H9 (cell line): ENCODE results near the gene TRMU. TPM values are rescaled to one million over a fixed set of nuclear protein-coding genes. Genes with fewer than 3 reads are reported as not detected.

Experiments used
- DNase-seq: peaks from one replicate; pipeline ENCODE4 v3.0.0-alpha.2; 2017
- H2AFZ ChIP-seq: one replicate; pipeline ENCODE4 v1.6.1; 2013; ENCODE audit warnings: mild to moderate bottlenecking, low read length, control low read depth, moderate library complexity
- H2AK5ac ChIP-seq: 2 replicates; pipeline ENCODE4 v1.6.1; 2013; ENCODE audit warnings: low read length, control low read depth, mixed read lengths; ENCODE audit not compliant: insufficient read length
- H2BK120ac ChIP-seq: one replicate; pipeline ENCODE4 v1.6.1; 2013; ENCODE audit warnings: low read depth, mild to moderate bottlenecking, low read length, control low read depth, inconsistent platforms; ENCODE audit not compliant: poor library complexity, severe bottlenecking
- H2BK12ac ChIP-seq: 2 replicates; pipeline ENCODE4 v1.6.1; 2013; ENCODE audit warnings: low read length, control low read depth, mixed read lengths, low read depth; ENCODE audit not compliant: insufficient read length
- H2BK15ac ChIP-seq: 2 replicates; pipeline ENCODE4 v1.6.1; 2013; ENCODE audit warnings: low read depth, low read length, control low read depth
- H2BK20ac ChIP-seq: one replicate; pipeline ENCODE4 v1.6.1; 2013; ENCODE audit warnings: low read depth, mild to moderate bottlenecking, low read length, control low read depth, inconsistent platforms; ENCODE audit not compliant: poor library complexity, severe bottlenecking
- H2BK5ac ChIP-seq: 2 replicates; pipeline ENCODE4 v1.6.1; 2013; ENCODE audit warnings: low read length, control low read depth, mixed read lengths; ENCODE audit not compliant: insufficient read length
- H3K14ac ChIP-seq: 2 replicates; pipeline ENCODE4 v1.6.1; 2013; ENCODE audit warnings: low read length, control low read depth; ENCODE audit not compliant: insufficient read depth
- H3K18ac ChIP-seq: 2 replicates; pipeline ENCODE4 v1.6.1; 2013; ENCODE audit warnings: low read depth, mild to moderate bottlenecking, mixed read lengths, low read length, control low read depth; ENCODE audit not compliant: insufficient read length
- H3K23ac ChIP-seq: 2 replicates; pipeline ENCODE4 v1.6.1; 2013; ENCODE audit warnings: low read length, control low read depth, mixed read lengths, low read depth; ENCODE audit not compliant: insufficient read length
- H3K23me2 ChIP-seq: 2 replicates; pipeline ENCODE4 v1.6.1; 2013; ENCODE audit warnings: low read depth, mild to moderate bottlenecking, mixed read lengths, low read length, control low read depth; ENCODE audit not compliant: insufficient read length, poor library complexity, severe bottlenecking
- H3K27ac ChIP-seq: 2 replicates; pipeline ENCODE4 v1.5.1; 2013; ENCODE audit warnings: low read length, control low read depth, mixed read lengths, low read depth; ENCODE audit not compliant: insufficient read length
- H3K27me3 ChIP-seq: 2 replicates; pipeline ENCODE4 v1.6.1; 2013; ENCODE audit warnings: low read length, control low read depth, inconsistent platforms; ENCODE audit not compliant: insufficient read depth
- H3K4ac ChIP-seq: 2 replicates; pipeline ENCODE4 v1.6.1; 2013; ENCODE audit warnings: low read depth, mild to moderate bottlenecking, control low read depth, inconsistent platforms, low read length, moderate library complexity
- H3K4me1 ChIP-seq: 2 replicates; pipeline ENCODE4 v1.6.1; 2013; ENCODE audit warnings: low read length, control low read depth, inconsistent platforms; ENCODE audit not compliant: insufficient read depth
- H3K4me2 ChIP-seq: 2 replicates; pipeline ENCODE4 v1.6.1; 2013; ENCODE audit warnings: low read length, control low read depth, mixed read lengths; ENCODE audit not compliant: insufficient read length, insufficient read depth
- H3K56ac ChIP-seq: 2 replicates; pipeline ENCODE4 v1.6.1; 2013; ENCODE audit warnings: low read depth, mild to moderate bottlenecking, mixed read lengths, low read length, control low read depth; ENCODE audit not compliant: insufficient read length
- H3K79me1 ChIP-seq: 2 replicates; pipeline ENCODE4 v1.6.1; 2013; ENCODE audit warnings: low read depth, mild to moderate bottlenecking, moderate library complexity, low read length, control low read depth, inconsistent platforms; ENCODE audit not compliant: insufficient read depth, poor library complexity, severe bottlenecking
- H3K79me2 ChIP-seq: 2 replicates; pipeline ENCODE4 v1.6.1; 2013; ENCODE audit warnings: low read length, control low read depth, inconsistent platforms; ENCODE audit not compliant: insufficient read depth
- H3K9ac ChIP-seq: 2 replicates; pipeline ENCODE4 v1.6.1; 2013; ENCODE audit warnings: low read length, control low read depth, mixed read lengths; ENCODE audit not compliant: insufficient read length; ENCODE audit errors: extremely low read depth
- H3K9me3 ChIP-seq: one replicate; pipeline ENCODE4 v1.6.1; 2013; ENCODE audit warnings: low read depth, low read length, inconsistent platforms; ENCODE audit not compliant: control insufficient read depth
- H3T11ph ChIP-seq: one replicate; pipeline ENCODE4 v1.6.1; 2013; ENCODE audit warnings: mild to moderate bottlenecking, low read length, control low read depth, inconsistent platforms
- H4K20me1 ChIP-seq: one replicate; pipeline ENCODE4 v1.6.1; 2013; ENCODE audit not compliant: control insufficient read depth, insufficient read length, insufficient read depth
- H4K5ac ChIP-seq: 2 replicates; pipeline ENCODE4 v1.6.1; 2013; ENCODE audit warnings: low read depth, mild to moderate bottlenecking, mixed read lengths, low read length, control low read depth; ENCODE audit not compliant: insufficient read length
- H4K8ac ChIP-seq: replicated peaks from 2 replicates; pipeline ENCODE4 v1.6.1; 2013; ENCODE audit warnings: low read length, control low read depth, mixed read lengths, low read depth; ENCODE audit not compliant: insufficient read length
- H4K91ac ChIP-seq: 2 replicates; pipeline ENCODE4 v1.6.1; 2013; ENCODE audit warnings: low read depth, mild to moderate bottlenecking, moderate library complexity, mixed read lengths, low read length, control low read depth; ENCODE audit not compliant: insufficient read length
- H3K27ac Mint-ChIP-seq, 3 experiments: 2 replicates in 2 of 3; 3 replicates in 1 of 3; pipeline ENCODE4 v1.8.0; 2020 to 2021; ENCODE audit warnings: mixed read lengths in 3 of 3, mild to moderate bottlenecking in 1 of 3, moderate library complexity in 1 of 3
- H3K27me3 Mint-ChIP-seq: 2 replicates; pipeline ENCODE4 v1.8.0; 2021; ENCODE audit warnings: low read depth, mild to moderate bottlenecking, moderate library complexity, mixed read lengths
- H3K36me3 Mint-ChIP-seq, 3 experiments: 2 replicates in 2 of 3; 3 replicates in 1 of 3; pipeline ENCODE4 v1.8.0; 2020 to 2021; ENCODE audit warnings: low read depth in 3 of 3, mixed read lengths in 3 of 3; ENCODE audit not compliant: insufficient read depth in 1 of 3
- H3K4me1 Mint-ChIP-seq, 2 experiments: 2 replicates each; pipeline ENCODE4 v1.8.0; 2020; ENCODE audit warnings: mixed read lengths in 2 of 2
- H3K4me3 Mint-ChIP-seq, 2 experiments: 2 replicates in 1 of 2; 3 replicates in 1 of 2; pipeline ENCODE4 v1.8.0; 2020 to 2021; ENCODE audit warnings: mild to moderate bottlenecking in 2 of 2, mixed read lengths in 2 of 2, moderate library complexity in 1 of 2
- H3K9me3 Mint-ChIP-seq, 2 experiments: 2 replicates in 1 of 2; 3 replicates in 1 of 2; pipeline ENCODE4 v1.8.0; 2020; ENCODE audit warnings: mild to moderate bottlenecking in 2 of 2, mixed read lengths in 2 of 2, moderate library complexity in 1 of 2
- WGBS: extraction: QIAGEN DNeasy Blood & Tissue Kit; methylation state at CpG from one replicate; pipeline ENCODE4 v1.1.7; 2013; ENCODE audit warnings: missing lambda C conversion rate, low lambda C conversion rate, mixed read lengths; ENCODE audit not compliant: insufficient read length; ENCODE audit errors: extremely low coverage; 5-methylcytosine and 5-hydroxymethylcytosine counted together
- total RNA-seq: library from RNA; stranded (reverse); gene quantifications from 2 replicates; pipeline ENCODE4 v1.2.1, GENCODE V29; 2021
- TF ChIP-seq, protein P1 (sequence below): fragments of 200-600 bp; sonication (generic); conservative IDR thresholded peaks from 3 replicates; pipeline ENCODE4 v1.8.0; 2021; ENCODE audit warnings: antibody characterized with exemption, mild to moderate bottlenecking

The TRMU gene
- total RNA-seq, 1 experiment from 2014 or later, result 86.3 TPM

DNA sequence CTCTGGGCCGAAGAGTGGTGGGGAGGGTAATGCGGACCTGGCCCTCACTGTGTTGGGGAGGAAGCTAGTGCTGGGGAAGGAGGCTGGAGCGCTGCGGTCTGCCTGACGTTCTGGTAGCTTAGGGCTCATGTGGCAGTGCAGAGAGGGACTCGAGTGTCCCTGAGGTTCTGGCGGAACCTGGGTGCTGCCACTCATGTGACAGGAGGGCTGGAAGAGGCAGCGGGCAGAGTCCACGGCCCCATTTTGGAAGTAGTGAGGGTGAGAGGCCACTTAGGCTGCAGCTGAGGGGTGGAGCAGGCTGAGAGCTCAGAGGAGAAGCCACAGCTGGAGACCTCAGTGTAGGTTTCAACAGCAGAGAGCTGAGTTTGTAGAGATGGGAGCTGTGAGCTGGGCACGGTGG, 16.2 kb upstream of the TRMU start:
- peaks cover 38 to 85% (median 79%) of the 10 kb centered on the region in 3 experiments for H3K36me3 Mint-ChIP-seq
- peak overlapping the region in 1 of 3 experiments; percentile 40; a peak in 1 of 7 replicates for H3K27ac Mint-ChIP-seq

More for the DNA sequence above, 16.2 kb upstream of the TRMU start:
- Histone ChIP-seq H3K9me3 (no peaks in the 10 kb centered on the region), H3K23me2 (no peaks in the 10 kb centered on the region), H2AFZ (no peak overlapping the region), H4K5ac (no peak overlapping the region), H3K27me3 (no peaks in the 10 kb centered on the region), H3K4me1 (no peaks in the 10 kb centered on the region), H4K8ac (no peak overlapping the region), H2BK120ac (no peak overlapping the region), H4K20me1 (no peaks in the 10 kb centered on the region), H2BK15ac (no peak overlapping the region), H3K18ac (no peak overlapping the region), H3K79me2 (no peaks in the 10 kb centered on the region), H3K56ac (no peak overlapping the region), H2BK12ac (no peak overlapping the region), H3K9ac (no peak overlapping the region), H3K23ac (no peak overlapping the region), H3K14ac (no peak overlapping the region), H3K4me2 (no peak overlapping the region), H3T11ph (no peak overlapping the region), H2AK5ac (no peak overlapping the region), H3K79me1 (no peaks in the 10 kb centered on the region), H2BK5ac (no peak overlapping the region), H3K27ac (no peak overlapping the region), H3K4ac (no peak overlapping the region), H2BK20ac (no peak overlapping the region), H4K91ac (no peak overlapping the region)
- no peak for DNase-seq
- no peaks in the 10 kb centered on the region for H3K9me3 Mint-ChIP-seq
- no CpG with 5 or more reads among the region's 10 CpGs for WGBS
- H3K4me1 Mint-ChIP-seq, result no peaks in the 10 kb centered on the region
- no peaks in the 10 kb centered on the region for H3K27me3 Mint-ChIP-seq
- H3K4me3 Mint-ChIP-seq, result no peak overlapping the region
- TF ChIP-seq, protein P1, sequence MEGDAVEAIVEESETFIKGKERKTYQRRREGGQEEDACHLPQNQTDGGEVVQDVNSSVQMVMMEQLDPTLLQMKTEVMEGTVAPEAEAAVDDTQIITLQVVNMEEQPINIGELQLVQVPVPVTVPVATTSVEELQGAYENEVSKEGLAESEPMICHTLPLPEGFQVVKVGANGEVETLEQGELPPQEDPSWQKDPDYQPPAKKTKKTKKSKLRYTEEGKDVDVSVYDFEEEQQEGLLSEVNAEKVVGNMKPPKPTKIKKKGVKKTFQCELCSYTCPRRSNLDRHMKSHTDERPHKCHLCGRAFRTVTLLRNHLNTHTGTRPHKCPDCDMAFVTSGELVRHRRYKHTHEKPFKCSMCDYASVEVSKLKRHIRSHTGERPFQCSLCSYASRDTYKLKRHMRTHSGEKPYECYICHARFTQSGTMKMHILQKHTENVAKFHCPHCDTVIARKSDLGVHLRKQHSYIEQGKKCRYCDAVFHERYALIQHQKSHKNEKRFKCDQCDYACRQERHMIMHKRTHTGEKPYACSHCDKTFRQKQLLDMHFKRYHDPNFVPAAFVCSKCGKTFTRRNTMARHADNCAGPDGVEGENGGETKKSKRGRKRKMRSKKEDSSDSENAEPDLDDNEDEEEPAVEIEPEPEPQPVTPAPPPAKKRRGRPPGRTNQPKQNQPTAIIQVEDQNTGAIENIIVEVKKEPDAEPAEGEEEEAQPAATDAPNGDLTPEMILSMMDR, result no peak
